ENCODE data around the gene CHPF.

DNA sequence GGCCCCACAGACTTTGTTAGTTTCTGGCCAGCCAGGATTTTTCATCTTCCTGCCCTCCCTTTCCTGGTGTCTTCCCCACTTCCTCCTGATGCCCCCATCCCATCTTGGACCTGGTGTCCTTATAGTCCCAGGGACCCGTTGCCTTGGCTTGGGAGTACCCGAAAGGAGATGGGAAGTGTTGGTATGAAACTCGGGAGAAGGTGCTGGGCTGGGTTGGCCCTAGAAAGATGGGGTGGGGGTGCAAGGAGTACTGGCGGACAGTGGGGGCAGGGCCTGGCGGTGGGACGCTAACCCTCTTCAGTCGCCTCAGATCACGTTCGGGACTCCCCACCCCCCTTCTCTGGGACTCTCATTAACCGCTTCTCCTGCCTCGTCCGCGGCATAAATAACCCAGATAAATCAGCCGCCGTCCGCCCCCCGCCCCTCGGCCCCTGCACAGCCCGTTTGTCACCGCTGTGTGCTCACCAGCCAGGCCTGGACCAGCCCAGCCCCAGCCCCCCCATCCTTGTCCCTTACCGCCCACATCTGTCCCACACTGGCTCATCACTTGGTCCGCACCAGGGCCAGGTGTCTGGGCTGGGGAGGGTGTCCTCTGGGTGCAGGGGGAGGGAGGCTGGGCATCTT lies 33.0 kb downstream of the CHPF start:
- TF ChIP-seq, protein P1, sequence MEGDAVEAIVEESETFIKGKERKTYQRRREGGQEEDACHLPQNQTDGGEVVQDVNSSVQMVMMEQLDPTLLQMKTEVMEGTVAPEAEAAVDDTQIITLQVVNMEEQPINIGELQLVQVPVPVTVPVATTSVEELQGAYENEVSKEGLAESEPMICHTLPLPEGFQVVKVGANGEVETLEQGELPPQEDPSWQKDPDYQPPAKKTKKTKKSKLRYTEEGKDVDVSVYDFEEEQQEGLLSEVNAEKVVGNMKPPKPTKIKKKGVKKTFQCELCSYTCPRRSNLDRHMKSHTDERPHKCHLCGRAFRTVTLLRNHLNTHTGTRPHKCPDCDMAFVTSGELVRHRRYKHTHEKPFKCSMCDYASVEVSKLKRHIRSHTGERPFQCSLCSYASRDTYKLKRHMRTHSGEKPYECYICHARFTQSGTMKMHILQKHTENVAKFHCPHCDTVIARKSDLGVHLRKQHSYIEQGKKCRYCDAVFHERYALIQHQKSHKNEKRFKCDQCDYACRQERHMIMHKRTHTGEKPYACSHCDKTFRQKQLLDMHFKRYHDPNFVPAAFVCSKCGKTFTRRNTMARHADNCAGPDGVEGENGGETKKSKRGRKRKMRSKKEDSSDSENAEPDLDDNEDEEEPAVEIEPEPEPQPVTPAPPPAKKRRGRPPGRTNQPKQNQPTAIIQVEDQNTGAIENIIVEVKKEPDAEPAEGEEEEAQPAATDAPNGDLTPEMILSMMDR (IDR thresholded peaks at IDR 0.05) = no peak
- no peak for TF ChIP-seq POLR2AphosphoS5 (IDR thresholded peaks at IDR 0.05)

Data from gastroesophageal sphincter (tissue), 3 donors.